ENCODE data around the gene RAB3IL1. TPM values are rescaled to one million over a fixed set of nuclear protein-coding genes. Genes with fewer than 3 reads are reported as not detected.

The RAB3IL1 gene
- total and polyA plus RNA-seq, 2 of the 13 experiments (the other 11 are each of a cell fraction or from before 2014, with no cell fraction given), result 1.2 to 2.0 TPM

DNA sequence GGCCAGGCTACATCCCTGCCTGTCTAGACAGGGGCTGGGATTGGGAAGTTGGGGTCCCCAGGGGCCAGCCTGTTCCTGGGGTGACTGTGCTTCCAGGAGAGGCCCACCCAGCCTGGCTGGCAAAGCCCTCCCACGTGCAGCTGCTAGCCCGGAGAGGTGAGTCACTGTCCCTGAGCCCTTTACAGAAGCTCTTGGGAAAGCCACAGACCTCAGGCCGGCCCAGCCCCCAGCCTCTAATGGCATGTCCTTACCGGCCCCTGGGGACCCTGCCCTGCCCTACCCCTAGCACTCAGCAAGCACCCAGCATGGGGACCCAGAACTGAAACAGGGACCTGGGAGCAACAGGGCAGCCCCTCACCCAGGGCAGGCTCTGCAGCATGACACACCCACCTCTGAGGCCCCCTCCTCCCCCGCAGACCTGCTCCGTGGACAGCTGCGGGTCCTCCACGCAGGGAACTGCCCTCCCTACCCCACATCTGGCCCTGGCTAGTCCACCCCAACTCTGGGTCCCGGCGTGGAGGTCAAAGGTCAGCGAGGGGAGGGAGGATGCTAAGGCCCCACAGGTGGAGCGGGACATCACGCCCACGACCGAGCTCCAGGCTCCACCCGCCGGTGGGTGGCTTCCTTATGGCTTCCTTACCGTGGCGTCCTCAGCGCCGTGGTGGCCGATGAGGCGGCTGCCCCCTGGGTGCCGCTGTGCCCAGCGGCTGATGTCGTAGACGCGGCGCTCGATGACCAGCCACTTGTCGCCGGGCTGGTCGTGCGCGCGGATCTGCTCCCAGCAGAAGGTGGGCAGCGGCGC is 26.6 kb downstream of the RAB3IL1 start (continued):
- TF ChIP-seq, protein P1, sequence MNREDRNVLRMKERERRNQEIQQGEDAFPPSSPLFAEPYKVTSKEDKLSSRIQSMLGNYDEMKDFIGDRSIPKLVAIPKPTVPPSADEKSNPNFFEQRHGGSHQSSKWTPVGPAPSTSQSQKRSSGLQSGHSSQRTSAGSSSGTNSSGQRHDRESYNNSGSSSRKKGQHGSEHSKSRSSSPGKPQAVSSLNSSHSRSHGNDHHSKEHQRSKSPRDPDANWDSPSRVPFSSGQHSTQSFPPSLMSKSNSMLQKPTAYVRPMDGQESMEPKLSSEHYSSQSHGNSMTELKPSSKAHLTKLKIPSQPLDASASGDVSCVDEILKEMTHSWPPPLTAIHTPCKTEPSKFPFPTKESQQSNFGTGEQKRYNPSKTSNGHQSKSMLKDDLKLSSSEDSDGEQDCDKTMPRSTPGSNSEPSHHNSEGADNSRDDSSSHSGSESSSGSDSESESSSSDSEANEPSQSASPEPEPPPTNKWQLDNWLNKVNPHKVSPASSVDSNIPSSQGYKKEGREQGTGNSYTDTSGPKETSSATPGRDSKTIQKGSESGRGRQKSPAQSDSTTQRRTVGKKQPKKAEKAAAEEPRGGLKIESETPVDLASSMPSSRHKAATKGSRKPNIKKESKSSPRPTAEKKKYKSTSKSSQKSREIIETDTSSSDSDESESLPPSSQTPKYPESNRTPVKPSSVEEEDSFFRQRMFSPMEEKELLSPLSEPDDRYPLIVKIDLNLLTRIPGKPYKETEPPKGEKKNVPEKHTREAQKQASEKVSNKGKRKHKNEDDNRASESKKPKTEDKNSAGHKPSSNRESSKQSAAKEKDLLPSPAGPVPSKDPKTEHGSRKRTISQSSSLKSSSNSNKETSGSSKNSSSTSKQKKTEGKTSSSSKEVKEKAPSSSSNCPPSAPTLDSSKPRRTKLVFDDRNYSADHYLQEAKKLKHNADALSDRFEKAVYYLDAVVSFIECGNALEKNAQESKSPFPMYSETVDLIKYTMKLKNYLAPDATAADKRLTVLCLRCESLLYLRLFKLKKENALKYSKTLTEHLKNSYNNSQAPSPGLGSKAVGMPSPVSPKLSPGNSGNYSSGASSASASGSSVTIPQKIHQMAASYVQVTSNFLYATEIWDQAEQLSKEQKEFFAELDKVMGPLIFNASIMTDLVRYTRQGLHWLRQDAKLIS (CRISPR knock-in tag; IDR thresholded peaks at IDR 0.05), result no peak
- TF ChIP-seq ARNTL (CRISPR knock-in tag; IDR thresholded peaks at IDR 0.05), result 0 out of 2 replicates have a peak, but pooled peaks have one; percentile 25
- 0 out of 2 replicates have a peak, but pooled peaks have one; percentile 36 for TF ChIP-seq HDAC2 (CRISPR knock-in tag; IDR thresholded peaks at IDR 0.05)
- TF ChIP-seq NR1H2 (CRISPR knock-in tag; IDR thresholded peaks at IDR 0.05; ENCODE audit: borderline replicate concordance, low read depth), result no peak
- no peak for TF ChIP-seq SIN3A (IDR thresholded peaks at IDR 0.05; ENCODE audit: borderline replicate concordance, low read depth, low read length)
- peak; percentile 45; the same call in 1 of the 2 replicates for TF ChIP-seq GABPB1 (CRISPR knock-in tag; IDR thresholded peaks at IDR 0.05)
- no peak for TF ChIP-seq ADNP (CRISPR knock-in tag; IDR thresholded peaks at IDR 0.05)
- TF ChIP-seq, protein P2, sequence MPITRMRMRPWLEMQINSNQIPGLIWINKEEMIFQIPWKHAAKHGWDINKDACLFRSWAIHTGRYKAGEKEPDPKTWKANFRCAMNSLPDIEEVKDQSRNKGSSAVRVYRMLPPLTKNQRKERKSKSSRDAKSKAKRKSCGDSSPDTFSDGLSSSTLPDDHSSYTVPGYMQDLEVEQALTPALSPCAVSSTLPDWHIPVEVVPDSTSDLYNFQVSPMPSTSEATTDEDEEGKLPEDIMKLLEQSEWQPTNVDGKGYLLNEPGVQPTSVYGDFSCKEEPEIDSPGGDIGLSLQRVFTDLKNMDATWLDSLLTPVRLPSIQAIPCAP (CRISPR knock-in tag; IDR thresholded peaks at IDR 0.05; ENCODE audit: low read depth), result no peak
- no peak for TF ChIP-seq RFXAP (CRISPR knock-in tag; IDR thresholded peaks at IDR 0.05; ENCODE audit: borderline replicate concordance)
- no peak for TF ChIP-seq ZNF33B (CRISPR knock-in tag; IDR thresholded peaks at IDR 0.05)
- TF ChIP-seq, protein P3, sequence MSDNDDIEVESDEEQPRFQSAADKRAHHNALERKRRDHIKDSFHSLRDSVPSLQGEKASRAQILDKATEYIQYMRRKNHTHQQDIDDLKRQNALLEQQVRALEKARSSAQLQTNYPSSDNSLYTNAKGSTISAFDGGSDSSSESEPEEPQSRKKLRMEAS (IDR thresholded peaks at IDR 0.05), result peak; percentile 51
- TF ChIP-seq ZNF547 (CRISPR knock-in tag; IDR thresholded peaks at IDR 0.05), result peak; percentile 57; the same call in 1 of the 2 replicates
- TF ChIP-seq NR2F1 (CRISPR knock-in tag; IDR thresholded peaks at IDR 0.05), result peak in 1 of 2 experiments; percentile 68; a peak in 1 of 4 replicates
- no peak for TF ChIP-seq IKZF1 (IDR thresholded peaks at IDR 0.05)
- TF ChIP-seq NFRKB (IDR thresholded peaks at IDR 0.05), result no peak
- TF ChIP-seq ZNF329 (CRISPR knock-in tag; IDR thresholded peaks at IDR 0.05; ENCODE audit: low read depth), result no peak
- TF ChIP-seq, protein P4, sequence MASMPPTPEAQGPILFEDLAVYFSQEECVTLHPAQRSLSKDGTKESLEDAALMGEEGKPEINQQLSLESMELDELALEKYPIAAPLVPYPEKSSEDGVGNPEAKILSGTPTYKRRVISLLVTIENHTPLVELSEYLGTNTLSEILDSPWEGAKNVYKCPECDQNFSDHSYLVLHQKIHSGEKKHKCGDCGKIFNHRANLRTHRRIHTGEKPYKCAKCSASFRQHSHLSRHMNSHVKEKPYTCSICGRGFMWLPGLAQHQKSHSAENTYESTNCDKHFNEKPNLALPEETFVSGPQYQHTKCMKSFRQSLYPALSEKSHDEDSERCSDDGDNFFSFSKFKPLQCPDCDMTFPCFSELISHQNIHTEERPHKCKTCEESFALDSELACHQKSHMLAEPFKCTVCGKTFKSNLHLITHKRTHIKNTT (CRISPR knock-in tag; IDR thresholded peaks at IDR 0.05), result no peak
- TF ChIP-seq TP53 (CRISPR knock-in tag; conservative IDR thresholded peaks at IDR 0.05), result no peak
- TF ChIP-seq, protein P5, sequence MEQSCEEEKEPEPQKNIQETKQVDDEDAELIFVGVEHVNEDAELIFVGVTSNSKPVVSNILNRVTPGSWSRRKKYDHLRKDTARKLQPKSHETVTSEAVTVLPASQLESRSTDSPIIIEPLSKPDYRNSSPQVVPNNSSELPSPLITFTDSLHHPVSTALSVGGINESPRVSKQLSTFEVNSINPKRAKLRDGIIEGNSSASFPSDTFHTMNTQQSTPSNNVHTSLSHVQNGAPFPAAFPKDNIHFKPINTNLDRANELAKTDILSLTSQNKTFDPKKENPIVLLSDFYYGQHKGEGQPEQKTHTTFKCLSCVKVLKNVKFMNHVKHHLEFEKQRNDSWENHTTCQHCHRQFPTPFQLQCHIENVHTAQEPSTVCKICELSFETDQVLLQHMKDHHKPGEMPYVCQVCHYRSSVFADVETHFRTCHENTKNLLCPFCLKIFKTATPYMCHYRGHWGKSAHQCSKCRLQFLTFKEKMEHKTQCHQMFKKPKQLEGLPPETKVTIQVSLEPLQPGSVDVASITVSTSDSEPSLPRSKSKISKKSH (CRISPR knock-in tag; IDR thresholded peaks at IDR 0.05; ENCODE audit: borderline replicate concordance), result no peak
- TF ChIP-seq, protein P6, sequence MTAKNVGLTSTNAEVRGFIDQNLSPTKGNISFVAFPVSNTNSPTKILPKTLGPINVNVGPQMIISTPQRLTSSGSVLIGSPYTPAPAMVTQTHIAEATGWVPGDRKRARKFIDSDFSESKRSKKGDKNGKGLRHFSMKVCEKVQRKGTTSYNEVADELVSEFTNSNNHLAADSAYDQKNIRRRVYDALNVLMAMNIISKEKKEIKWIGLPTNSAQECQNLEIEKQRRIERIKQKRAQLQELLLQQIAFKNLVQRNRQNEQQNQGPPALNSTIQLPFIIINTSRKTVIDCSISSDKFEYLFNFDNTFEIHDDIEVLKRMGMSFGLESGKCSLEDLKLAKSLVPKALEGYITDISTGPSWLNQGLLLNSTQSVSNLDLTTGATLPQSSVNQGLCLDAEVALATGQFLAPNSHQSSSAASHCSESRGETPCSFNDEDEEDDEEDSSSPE (CRISPR knock-in tag; IDR thresholded peaks at IDR 0.05), result no peak
- no peak for TF ChIP-seq ZNF510 (CRISPR knock-in tag; IDR thresholded peaks at IDR 0.05; ENCODE audit: low read depth)
